KMS-11 (cell line): Measurements from ENCODE around the gene PIP4K2B.
A peak's percentile ranks its signal among the peaks of the same experiment; 100 is the strongest.

Experiments used
- H2AFZ ChIP-seq: fragments of 200-600 bp; sonication (generic); 2 replicates; pipeline ENCODE4 v1.6.1; 2016; ENCODE audit warnings: antibody characterized with exemption, mixed run types, low read depth
- H3K27ac ChIP-seq: fragments of 200-600 bp; sonication (generic); 2 replicates; pipeline ENCODE4 v1.6.1; 2016; ENCODE audit warnings: mild to moderate bottlenecking, mixed run types
- H3K27me3 ChIP-seq: fragments of 200-600 bp; sonication (generic); 2 replicates; pipeline ENCODE4 v1.6.1; 2017; ENCODE audit warnings: mild to moderate bottlenecking, low read depth, mixed run types, moderate library complexity; ENCODE audit not compliant: insufficient read depth
- H3K36me3 ChIP-seq: fragments of 200-600 bp; sonication (generic); 2 replicates; pipeline ENCODE4 v1.6.1; 2017; ENCODE audit warnings: mild to moderate bottlenecking, mixed run types; ENCODE audit not compliant: insufficient read depth
- H3K4me1 ChIP-seq: fragments of 200-600 bp; sonication (generic); 2 replicates; pipeline ENCODE4 v1.6.1; 2016; ENCODE audit warnings: mild to moderate bottlenecking, low read depth, mixed run types; ENCODE audit not compliant: poor library complexity, severe bottlenecking
- H3K4me2 ChIP-seq: fragments of 200-600 bp; sonication (generic); 2 replicates; pipeline ENCODE4 v1.7.0; 2016; ENCODE audit warnings: mild to moderate bottlenecking, mixed run types
- H3K4me3 ChIP-seq: fragments of 200-600 bp; sonication (generic); IDR thresholded peaks from 2 replicates; pipeline ENCODE4 v1.6.1; 2017; ENCODE audit warnings: low read depth, low read length, mixed read lengths; ENCODE audit not compliant: insufficient read depth
- H3K79me2 ChIP-seq: fragments of 200-600 bp; sonication (generic); 2 replicates; pipeline ENCODE4 v1.6.1; 2016; ENCODE audit warnings: low read depth, mixed run types; ENCODE audit not compliant: insufficient read depth
- H3K9ac ChIP-seq: fragments of 200-600 bp; sonication (generic); 2 replicates; pipeline ENCODE4 v1.6.1; 2016; ENCODE audit warnings: mild to moderate bottlenecking, mixed run types
- H4K20me1 ChIP-seq: fragments of 200-600 bp; sonication (generic); 2 replicates; pipeline ENCODE4 v1.6.1; 2016; ENCODE audit warnings: mild to moderate bottlenecking, mixed run types; ENCODE audit not compliant: insufficient read depth
- TF ChIP-seq, protein P1 (sequence below): fragments of 200-600 bp; sonication (generic); conservative IDR thresholded peaks from 2 replicates; pipeline ENCODE4 v1.6.1; 2017; ENCODE audit warnings: low read depth, mild to moderate bottlenecking, antibody characterized with exemption, low read length, moderate library complexity, mixed read lengths

PIP4K2B gene

DNA sequence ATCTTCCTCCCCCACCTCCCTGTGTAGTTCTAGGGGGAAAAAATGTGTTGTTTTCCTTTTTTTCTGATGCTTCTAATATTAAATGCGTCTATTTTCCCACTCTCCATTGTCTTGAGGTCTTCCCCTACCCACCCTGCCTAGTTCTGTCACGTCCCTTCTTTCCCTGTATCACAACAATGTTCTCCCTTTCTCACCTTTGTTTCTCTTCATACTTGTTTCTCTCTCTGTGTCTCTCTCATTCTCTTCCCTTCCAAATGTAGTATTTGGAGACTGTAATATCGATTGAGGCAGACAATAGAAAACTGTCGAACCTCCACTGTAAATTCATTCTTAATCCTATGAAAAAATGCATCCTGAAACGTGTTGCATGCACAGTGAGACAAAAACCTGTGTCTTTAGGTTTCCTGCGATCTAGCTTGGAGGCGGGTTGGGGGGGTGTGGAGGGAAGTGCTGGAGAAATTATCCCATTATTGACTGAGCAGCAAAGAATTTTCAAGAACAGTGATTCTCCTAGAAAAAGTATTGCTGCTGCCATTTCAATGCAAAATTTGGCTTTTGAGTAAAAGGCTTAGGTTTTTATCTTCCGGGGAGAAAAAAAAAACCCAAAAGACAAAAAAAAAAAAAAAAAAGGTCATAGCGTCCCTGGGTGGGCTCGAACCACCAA lies 48.1 kb downstream of the PIP4K2B start:
- Histone ChIP-seq H3K9ac (peak overlapping the region; percentile 87; the same call in 1 of the 2 replicates), H3K4me2 (peak overlapping the region; percentile 89), H4K20me1 (no peaks in the 10 kb centered on the region), H3K4me1 (peaks cover 41% of the 10 kb centered on the region), H3K36me3 (no peaks in the 10 kb centered on the region; the same call in 1 of the 2 replicates), H2AFZ (peak overlapping the region; percentile 31), H3K79me2 (peaks cover 28% of the 10 kb centered on the region), H3K27ac (no peak overlapping the region), H3K4me3 (no peak overlapping the region), H3K27me3 (peaks cover 25% of the 10 kb centered on the region; the same call in 1 of the 2 replicates)
- TF ChIP-seq, protein P1, sequence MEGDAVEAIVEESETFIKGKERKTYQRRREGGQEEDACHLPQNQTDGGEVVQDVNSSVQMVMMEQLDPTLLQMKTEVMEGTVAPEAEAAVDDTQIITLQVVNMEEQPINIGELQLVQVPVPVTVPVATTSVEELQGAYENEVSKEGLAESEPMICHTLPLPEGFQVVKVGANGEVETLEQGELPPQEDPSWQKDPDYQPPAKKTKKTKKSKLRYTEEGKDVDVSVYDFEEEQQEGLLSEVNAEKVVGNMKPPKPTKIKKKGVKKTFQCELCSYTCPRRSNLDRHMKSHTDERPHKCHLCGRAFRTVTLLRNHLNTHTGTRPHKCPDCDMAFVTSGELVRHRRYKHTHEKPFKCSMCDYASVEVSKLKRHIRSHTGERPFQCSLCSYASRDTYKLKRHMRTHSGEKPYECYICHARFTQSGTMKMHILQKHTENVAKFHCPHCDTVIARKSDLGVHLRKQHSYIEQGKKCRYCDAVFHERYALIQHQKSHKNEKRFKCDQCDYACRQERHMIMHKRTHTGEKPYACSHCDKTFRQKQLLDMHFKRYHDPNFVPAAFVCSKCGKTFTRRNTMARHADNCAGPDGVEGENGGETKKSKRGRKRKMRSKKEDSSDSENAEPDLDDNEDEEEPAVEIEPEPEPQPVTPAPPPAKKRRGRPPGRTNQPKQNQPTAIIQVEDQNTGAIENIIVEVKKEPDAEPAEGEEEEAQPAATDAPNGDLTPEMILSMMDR, result no peak

DNA sequence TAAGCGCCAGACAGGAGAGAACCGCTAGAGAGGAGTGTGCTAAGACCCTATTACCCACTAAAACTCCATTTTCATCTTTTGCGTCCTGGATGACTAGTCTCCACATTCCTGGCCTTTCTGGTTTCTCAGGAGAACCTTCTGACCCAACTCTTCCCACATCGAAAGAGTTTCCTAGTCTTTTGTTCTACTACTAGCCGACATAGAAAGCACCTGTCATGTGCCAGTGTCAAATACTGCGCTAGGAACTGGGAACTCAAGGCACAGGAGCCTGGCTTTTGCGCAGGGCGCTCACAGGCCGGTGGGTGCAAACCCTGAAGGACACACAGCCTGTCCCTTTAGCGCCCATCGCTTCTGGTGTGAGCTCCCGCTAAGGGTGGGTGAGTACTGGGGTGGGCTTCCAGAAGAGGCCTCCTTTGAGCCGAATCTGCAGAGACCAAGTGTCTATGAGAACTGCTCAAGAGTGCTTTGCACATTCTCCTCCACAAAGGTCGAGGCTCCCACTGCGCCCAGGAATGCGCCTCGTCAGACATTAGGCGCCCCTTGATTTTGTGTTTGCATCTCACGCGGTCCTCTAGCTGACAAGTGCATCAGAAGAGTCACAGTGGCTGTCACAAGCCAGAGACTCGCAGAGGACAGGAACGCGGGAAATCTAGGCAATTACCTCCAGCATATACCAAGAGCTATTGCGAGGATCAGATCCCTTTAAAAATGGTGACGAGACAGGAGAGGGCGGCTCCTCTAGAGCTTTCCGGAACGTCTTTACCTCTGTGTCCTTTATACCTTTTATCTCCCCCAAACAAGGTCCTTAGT lies 48.8 kb downstream of the PIP4K2B start:
- Histone ChIP-seq H2AFZ (peak overlapping the region; percentile 31), H3K27me3 (peaks cover 25% of the 10 kb centered on the region; the same call in 1 of the 2 replicates), H4K20me1 (no peaks in the 10 kb centered on the region), H3K4me3 (no peak overlapping the region), H3K27ac (no peak overlapping the region), H3K36me3 (no peaks in the 10 kb centered on the region; the same call in 1 of the 2 replicates), H3K79me2 (peaks cover 28% of the 10 kb centered on the region), H3K9ac (no peak overlapping the region), H3K4me2 (peak overlapping the region; percentile 89), H3K4me1 (peaks cover 41% of the 10 kb centered on the region)
- TF ChIP-seq, protein P1, result no peak

DNA sequence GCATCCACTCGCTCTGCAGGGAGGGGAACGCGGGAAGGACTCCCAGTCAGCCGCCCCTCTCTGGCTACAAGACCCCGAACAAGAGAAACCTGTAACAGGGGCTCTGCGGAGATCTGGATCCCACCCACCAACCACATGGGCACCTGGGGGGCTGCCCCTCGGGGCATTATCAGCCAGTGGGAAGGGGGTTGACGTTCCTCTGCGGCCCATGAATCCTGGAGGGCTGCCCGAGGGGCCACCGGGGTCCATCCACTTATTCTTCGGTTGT lies 49.4 kb downstream of the PIP4K2B start:
- TF ChIP-seq, protein P1, result no peak
- Histone ChIP-seq H3K4me2 (peak overlapping the region; percentile 89; the same call in 1 of the 2 replicates), H2AFZ (no peak overlapping the region), H3K9ac (no peak overlapping the region), H3K4me1 (peaks cover 41% of the 10 kb centered on the region), H3K27me3 (peaks cover 25% of the 10 kb centered on the region; the same call in 1 of the 2 replicates), H3K4me3 (no peak overlapping the region), H3K27ac (no peak overlapping the region), H4K20me1 (no peaks in the 10 kb centered on the region), H3K79me2 (peaks cover 25% of the 10 kb centered on the region), H3K36me3 (no peaks in the 10 kb centered on the region; the same call in 1 of the 2 replicates)

DNA sequence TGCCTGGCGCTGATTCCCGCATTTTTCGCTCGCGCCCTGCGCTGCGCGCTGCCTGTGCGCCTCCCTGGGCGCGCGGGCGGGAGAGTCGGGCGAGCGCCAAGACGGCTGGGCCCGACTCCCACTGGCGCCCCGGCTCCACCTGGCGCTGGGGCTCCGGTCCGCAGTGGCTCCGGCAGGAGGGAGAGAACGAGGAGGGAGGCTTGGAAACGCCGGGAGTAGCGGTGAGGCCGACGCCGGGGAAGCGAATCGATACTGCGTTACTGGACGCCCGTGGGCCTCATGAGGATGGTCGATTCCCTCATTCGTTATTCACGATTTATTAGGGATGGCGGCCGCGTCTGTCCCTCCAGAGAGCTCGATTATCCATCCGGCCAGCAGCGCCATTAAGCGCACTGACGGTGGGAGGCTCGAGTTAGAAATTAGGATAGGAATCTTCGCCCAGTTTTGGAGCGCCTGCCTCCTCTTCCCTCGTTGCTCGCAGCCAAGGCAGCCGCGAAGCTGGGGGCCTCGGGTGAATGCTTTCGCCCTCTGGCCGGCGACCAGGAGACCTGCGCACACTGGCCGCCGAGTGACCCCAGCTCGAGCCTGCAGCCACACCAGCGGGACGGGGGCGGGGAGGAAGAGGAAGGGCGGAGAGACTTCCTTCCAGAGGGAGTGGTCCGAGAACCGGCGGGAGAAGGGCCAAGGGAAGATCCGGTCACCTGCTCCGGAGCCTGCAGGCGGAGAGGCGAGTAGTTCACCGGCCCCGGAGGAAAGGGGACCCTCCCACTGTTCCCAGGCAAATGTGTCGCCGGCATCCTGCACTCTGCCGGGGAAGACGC lies 49.9 kb downstream of the PIP4K2B start:
- Histone ChIP-seq H3K27me3 (peaks cover 25% of the 10 kb centered on the region; the same call in 1 of the 2 replicates), H3K4me2 (peak overlapping the region; percentile 84; the same call in 1 of the 2 replicates), H3K27ac (no peak overlapping the region), H3K79me2 (peaks cover 19% of the 10 kb centered on the region), H3K4me1 (peaks cover 37% of the 10 kb centered on the region), H3K36me3 (no peaks in the 10 kb centered on the region; the same call in 1 of the 2 replicates), H4K20me1 (no peaks in the 10 kb centered on the region), H3K9ac (no peak overlapping the region), H2AFZ (no peak overlapping the region; the same call in 1 of the 2 replicates), H3K4me3 (no peak overlapping the region)
- TF ChIP-seq, protein P1, result no peak
